DOHH2 (cell line): ENCODE data around the gene AURKAIP1.
A peak's percentile ranks its signal among the peaks of the same experiment; 100 is the strongest.

Experiments used
- H3F3A ChIP-seq: fragments of 200-600 bp; sonication (generic), shearing (Covaris generic); 2 replicates; pipeline ENCODE4 v1.6.0; 2016; ENCODE audit warnings: antibody characterized with exemption, mild to moderate bottlenecking; ENCODE audit not compliant: control insufficient read depth, insufficient read depth
- H3K27ac ChIP-seq: fragments of 200-600 bp; sonication (generic); 2 replicates; pipeline ENCODE4 v1.5.1; 2014; ENCODE audit warnings: low read depth, mild to moderate bottlenecking, low read length, moderate library complexity
- H3K27me3 ChIP-seq: fragments of 200-600 bp; sonication (generic); 2 replicates; pipeline ENCODE4 v1.6.1; 2014; ENCODE audit warnings: mild to moderate bottlenecking, low read length, mixed read lengths; ENCODE audit not compliant: control insufficient read depth
- H3K36me3 ChIP-seq: fragments of 200-600 bp; sonication (generic); 2 replicates; pipeline ENCODE4 v1.6.1; 2014; ENCODE audit warnings: mild to moderate bottlenecking, low read length, moderate library complexity, mixed read lengths; ENCODE audit not compliant: control insufficient read depth
- H3K4me1 ChIP-seq: fragments of 200-600 bp; sonication (generic); 2 replicates; pipeline ENCODE4 v1.6.1; 2014; ENCODE audit warnings: mild to moderate bottlenecking, low read length, mixed read lengths; ENCODE audit not compliant: control insufficient read depth
- H3K4me2 ChIP-seq: fragments of 200-600 bp; sonication (generic); 2 replicates; pipeline ENCODE4 v1.6.0; 2014; ENCODE audit warnings: mild to moderate bottlenecking, low read length, moderate library complexity
- H3K4me3 ChIP-seq: fragments of 200-600 bp; sonication (generic); 2 replicates; pipeline ENCODE4 v1.5.1; 2014; ENCODE audit warnings: mild to moderate bottlenecking, low read length, mixed read lengths
- H3K79me2 ChIP-seq: fragments of 200-600 bp; sonication (generic); 2 replicates; pipeline ENCODE4 v1.6.1; 2014; ENCODE audit warnings: mild to moderate bottlenecking, low read length, mixed read lengths; ENCODE audit not compliant: control insufficient read depth
- H3K9me2 ChIP-seq: fragments of 200-600 bp; sonication (generic); replicated peaks from 2 replicates; pipeline ENCODE4 v1.6.1; 2014; ENCODE audit warnings: mild to moderate bottlenecking, low read length, mixed read lengths; ENCODE audit not compliant: control insufficient read depth
- H3K9me3 ChIP-seq: fragments of 200-600 bp; sonication (generic); 2 replicates; pipeline ENCODE4 v1.6.1; 2014; ENCODE audit warnings: antibody characterized with exemption, low read length, mixed read lengths; ENCODE audit not compliant: control insufficient read depth, insufficient read depth
- H4K20me1 ChIP-seq: fragments of 200-600 bp; sonication (generic); 2 replicates; pipeline ENCODE4 v1.6.0; 2014; ENCODE audit warnings: low read depth, mild to moderate bottlenecking, antibody characterized with exemption, low read length, moderate library complexity; ENCODE audit not compliant: control insufficient read depth, insufficient read depth
- EZH2phosphoT487 ChIP-seq: fragments of 200-600 bp; sonication (generic); IDR thresholded peaks from 2 replicates; pipeline ENCODE4 v1.6.1; 2017; ENCODE audit warnings: borderline replicate concordance, mild to moderate bottlenecking, antibody characterized with exemption, low read length, moderate library complexity, mixed read lengths
- TF ChIP-seq, protein P1 (sequence below): fragments of 200-600 bp; sonication (generic); IDR thresholded peaks from one replicate; pipeline ENCODE4 v1.5.1; 2014; ENCODE audit warnings: antibody characterized with exemption, mild to moderate bottlenecking, low read depth, low read length; ENCODE audit not compliant: poor library complexity, severe bottlenecking

AURKAIP1 gene

DNA sequence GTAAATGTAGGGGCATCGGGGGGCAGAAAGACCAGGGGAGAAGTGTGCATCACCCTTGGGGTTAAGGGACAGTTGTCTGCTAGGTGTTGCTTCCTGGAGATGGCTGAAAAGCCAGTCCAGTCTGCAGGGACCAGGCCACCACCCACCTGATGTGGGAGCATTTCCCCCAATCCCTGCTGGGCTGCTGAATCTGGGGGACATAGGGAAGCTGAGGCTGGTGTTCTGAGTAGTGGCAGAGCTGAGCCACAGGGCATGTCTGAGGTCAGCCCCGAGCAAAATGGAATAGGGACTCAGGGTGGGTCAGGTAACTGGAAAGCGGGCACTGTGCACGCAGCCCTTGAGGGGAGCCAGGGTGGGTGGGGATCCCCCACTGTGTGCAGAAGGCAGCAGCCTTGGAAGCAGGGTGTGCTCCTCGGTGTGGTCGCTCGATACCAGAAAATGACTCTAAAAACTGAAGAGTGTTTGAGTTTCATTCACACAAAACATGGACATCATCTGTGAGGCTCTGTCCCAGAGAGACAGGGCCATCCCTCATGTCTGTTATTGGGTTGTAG, 26.5 kb upstream of the AURKAIP1 start:
- Histone ChIP-seq H3K9me2 (no peaks in the 10 kb centered on the region), H3K27ac (no peak overlapping the region), H4K20me1 (peaks cover 12% of the 10 kb centered on the region), H3K4me3 (peak overlapping the region; percentile 100; the same call in 1 of the 2 replicates), H3K79me2 (peaks cover 91% of the 10 kb centered on the region), H3K36me3 (peaks cover 89% of the 10 kb centered on the region), H3K9me3 (no peaks in the 10 kb centered on the region), H3K27me3 (no peaks in the 10 kb centered on the region), H3F3A (peaks cover 21% of the 10 kb centered on the region), H3K4me1 (peaks cover 46% of the 10 kb centered on the region), H3K4me2 (peak overlapping the region; percentile 100)
- TF ChIP-seq, protein P1, sequence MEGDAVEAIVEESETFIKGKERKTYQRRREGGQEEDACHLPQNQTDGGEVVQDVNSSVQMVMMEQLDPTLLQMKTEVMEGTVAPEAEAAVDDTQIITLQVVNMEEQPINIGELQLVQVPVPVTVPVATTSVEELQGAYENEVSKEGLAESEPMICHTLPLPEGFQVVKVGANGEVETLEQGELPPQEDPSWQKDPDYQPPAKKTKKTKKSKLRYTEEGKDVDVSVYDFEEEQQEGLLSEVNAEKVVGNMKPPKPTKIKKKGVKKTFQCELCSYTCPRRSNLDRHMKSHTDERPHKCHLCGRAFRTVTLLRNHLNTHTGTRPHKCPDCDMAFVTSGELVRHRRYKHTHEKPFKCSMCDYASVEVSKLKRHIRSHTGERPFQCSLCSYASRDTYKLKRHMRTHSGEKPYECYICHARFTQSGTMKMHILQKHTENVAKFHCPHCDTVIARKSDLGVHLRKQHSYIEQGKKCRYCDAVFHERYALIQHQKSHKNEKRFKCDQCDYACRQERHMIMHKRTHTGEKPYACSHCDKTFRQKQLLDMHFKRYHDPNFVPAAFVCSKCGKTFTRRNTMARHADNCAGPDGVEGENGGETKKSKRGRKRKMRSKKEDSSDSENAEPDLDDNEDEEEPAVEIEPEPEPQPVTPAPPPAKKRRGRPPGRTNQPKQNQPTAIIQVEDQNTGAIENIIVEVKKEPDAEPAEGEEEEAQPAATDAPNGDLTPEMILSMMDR: no peak
- no peak for TF ChIP-seq EZH2phosphoT487

DNA sequence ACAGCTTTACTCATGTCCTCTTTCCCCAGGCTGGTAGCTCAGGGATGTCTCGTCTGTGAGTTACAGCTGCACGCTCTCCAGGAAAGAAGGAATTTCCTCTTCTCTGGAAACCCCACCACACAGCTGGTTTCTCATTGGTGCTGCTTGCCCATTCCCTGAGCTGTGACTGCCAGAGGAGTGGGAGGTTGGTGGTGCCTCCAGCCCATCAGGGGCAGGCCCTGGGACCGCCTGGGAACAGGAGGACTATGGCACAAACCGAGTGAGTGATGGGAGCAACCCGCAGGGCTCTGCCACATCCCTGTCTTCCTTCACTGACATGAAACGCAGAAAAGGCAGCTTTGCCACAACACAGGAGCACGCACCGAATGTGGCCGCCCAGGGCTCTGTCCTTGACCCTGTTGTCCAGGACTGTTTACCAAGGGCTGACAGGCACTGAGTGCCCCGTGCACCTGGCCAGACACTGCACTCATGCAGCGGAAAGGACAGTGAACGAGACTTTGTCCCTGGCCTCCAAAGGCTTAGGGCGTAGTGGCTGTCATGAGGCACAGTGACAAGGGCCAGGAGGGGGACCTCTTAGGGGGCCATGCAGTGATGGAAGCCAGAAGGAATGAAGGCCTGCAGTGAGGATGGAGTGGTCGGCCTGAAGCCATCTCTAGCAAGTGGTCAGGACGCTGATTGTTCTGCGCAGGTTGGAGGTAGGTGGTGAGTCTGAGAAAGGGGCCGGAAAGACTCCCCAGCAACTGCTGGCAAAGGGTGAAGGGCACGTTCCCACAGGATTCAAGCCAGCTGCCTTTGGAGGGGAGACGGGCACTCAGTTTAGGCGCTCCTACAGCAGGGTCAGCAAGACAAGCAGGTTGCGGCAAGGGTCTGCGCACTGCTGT, 25.8 kb upstream of the AURKAIP1 start:
- Histone ChIP-seq H3K4me2 (peak overlapping the region; percentile 100), H3F3A (peaks cover 20% of the 10 kb centered on the region), H3K79me2 (peaks cover 87% of the 10 kb centered on the region), H3K9me3 (no peaks in the 10 kb centered on the region), H3K36me3 (peaks cover 85% of the 10 kb centered on the region), H3K4me1 (peaks cover 41% of the 10 kb centered on the region), H3K9me2 (no peaks in the 10 kb centered on the region), H3K27me3 (no peaks in the 10 kb centered on the region), H3K27ac (peak overlapping the region; percentile 60; the same call in 1 of the 2 replicates), H3K4me3 (peak overlapping the region; percentile 100), H4K20me1 (peaks cover 12% of the 10 kb centered on the region)
- TF ChIP-seq EZH2phosphoT487: no peak
- TF ChIP-seq, protein P1: no peak

DNA sequence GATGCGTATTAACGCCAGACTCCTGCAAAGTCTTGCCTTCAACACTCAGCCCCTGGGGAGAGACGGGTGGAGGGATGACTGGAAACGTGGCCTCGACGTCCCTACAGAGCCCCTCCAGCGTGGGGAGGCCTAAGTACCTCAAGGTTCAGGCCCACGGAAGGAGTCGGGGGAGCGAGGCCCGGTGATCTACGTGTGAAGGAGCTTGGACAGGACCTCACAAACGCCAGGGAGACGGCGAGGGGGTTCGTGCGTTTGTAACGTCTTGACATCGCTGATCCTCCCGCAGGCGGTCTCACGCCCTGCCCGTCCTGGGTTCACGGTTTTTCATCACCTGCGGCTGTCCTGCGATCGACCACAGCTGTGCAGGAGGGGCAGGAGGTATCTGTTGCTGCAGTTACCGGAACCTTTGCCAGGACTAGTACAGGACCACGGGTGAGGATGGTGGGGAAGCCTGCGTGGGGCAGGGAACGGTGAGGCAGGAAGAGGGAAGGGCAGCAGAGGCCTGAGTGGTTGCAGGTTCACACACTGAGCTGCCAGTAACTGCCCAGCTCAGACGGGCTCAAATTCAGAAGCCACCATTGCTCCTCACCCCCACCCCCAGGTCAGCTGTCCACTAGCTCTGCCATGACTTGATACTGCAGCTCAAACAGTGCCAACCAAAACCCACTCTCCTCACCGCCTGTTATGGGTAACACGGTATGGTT, 25.0 kb upstream of the AURKAIP1 start:
- TF ChIP-seq, protein P1: no peak
- no peak for TF ChIP-seq EZH2phosphoT487
- Histone ChIP-seq H3K4me2 (peak overlapping the region; percentile 100), H3K27me3 (no peaks in the 10 kb centered on the region), H3K4me3 (peak overlapping the region; percentile 100), H3K79me2 (peaks cover 87% of the 10 kb centered on the region), H3K9me3 (no peaks in the 10 kb centered on the region), H4K20me1 (peaks cover 12% of the 10 kb centered on the region), H3K9me2 (no peaks in the 10 kb centered on the region), H3K36me3 (peaks cover 85% of the 10 kb centered on the region), H3K27ac (peak overlapping the region; percentile 60), H3F3A (peaks cover 17% of the 10 kb centered on the region), H3K4me1 (peaks cover 36% of the 10 kb centered on the region)
